Esophagus squamous epithelium (tissue), 4 donors: Measurements from ENCODE around the gene TBC1D5.

ENCODE experiments used
- POLR2A ChIP-seq, 4 donors: fragments of 450-650 bp; IDR thresholded peaks; one replicate each; pipeline ENCODE4 v1.6.1; 2017; ENCODE audit warnings: antibody characterized with exemption in 4 of 4, mild to moderate bottlenecking in 4 of 4, moderate library complexity in 3 of 4
- TF ChIP-seq, protein P1 (sequence below), 6 experiments: fragments of 450-650 bp in 4 of 6; fragments of 200-600 bp in 2 of 6; sonication (generic) in 2 of 6; IDR thresholded peaks; one replicate each; pipeline ENCODE4 v1.5.1; 2016 to 2019; ENCODE audit warnings: antibody characterized with exemption in 6 of 6, mild to moderate bottlenecking in 4 of 6, moderate library complexity in 4 of 6

DNA sequence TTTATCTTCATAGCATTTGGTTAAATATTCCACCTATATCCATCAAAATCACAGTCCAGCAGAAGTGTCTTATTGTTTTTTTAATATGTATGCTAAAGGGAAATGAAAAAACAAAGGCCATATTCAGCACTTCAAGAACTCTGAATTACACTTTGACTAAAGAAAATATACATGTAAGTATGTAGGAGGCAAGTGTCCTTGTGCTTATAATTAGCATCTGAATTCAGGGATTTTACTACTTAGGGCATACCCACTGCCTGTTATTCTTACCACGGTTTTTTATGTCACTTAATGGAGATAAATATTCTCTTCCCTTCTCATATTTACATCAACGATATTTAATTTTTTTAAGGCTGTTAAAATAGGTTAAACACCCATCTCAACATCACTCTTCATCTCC is 117.3 kb downstream of the TBC1D5 start:
- TF ChIP-seq, protein P1, sequence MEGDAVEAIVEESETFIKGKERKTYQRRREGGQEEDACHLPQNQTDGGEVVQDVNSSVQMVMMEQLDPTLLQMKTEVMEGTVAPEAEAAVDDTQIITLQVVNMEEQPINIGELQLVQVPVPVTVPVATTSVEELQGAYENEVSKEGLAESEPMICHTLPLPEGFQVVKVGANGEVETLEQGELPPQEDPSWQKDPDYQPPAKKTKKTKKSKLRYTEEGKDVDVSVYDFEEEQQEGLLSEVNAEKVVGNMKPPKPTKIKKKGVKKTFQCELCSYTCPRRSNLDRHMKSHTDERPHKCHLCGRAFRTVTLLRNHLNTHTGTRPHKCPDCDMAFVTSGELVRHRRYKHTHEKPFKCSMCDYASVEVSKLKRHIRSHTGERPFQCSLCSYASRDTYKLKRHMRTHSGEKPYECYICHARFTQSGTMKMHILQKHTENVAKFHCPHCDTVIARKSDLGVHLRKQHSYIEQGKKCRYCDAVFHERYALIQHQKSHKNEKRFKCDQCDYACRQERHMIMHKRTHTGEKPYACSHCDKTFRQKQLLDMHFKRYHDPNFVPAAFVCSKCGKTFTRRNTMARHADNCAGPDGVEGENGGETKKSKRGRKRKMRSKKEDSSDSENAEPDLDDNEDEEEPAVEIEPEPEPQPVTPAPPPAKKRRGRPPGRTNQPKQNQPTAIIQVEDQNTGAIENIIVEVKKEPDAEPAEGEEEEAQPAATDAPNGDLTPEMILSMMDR (IDR thresholded peaks at IDR 0.05) = no peak
- TF ChIP-seq POLR2A (IDR thresholded peaks at IDR 0.05) = no peak
